ENCODE results near the gene PRKD2.

Gene PRKD2

DNA sequence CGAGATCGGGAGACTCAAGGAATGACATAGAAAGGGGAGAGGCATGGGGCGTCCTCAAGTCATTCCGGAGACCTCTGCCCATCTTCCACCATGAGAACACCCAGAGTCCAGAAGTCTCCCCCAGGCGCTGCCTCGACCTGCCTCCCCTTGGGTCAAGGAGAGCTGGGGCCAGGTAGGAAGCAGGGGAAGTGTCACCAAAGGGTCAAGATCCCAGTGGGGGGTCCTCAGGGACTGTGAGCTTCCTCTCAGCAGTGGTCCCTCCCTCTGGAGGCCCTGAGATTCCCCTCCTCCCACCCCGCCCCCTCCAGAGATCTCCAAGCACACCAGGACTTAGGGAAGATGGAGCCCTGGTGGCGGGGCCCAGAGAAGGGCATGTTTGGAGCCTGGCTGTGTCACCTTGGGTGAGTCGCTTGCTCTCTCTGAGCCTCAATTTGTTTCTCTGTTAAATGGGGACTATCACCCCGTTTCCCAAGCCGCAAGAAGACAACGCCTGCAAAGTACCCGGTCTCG lies 56.9 kb downstream of the PRKD2 start:
- no peak for DNase-seq

- DNase-seq: no peak
These were observed 57.5 kb downstream of the PRKD2 start for GRCh38 chr19:46659151-46660007.

- DNase-seq: no peak
These were observed 60.4 kb downstream of the PRKD2 start for GRCh38 chr19:46656541-46656940.

DNA sequence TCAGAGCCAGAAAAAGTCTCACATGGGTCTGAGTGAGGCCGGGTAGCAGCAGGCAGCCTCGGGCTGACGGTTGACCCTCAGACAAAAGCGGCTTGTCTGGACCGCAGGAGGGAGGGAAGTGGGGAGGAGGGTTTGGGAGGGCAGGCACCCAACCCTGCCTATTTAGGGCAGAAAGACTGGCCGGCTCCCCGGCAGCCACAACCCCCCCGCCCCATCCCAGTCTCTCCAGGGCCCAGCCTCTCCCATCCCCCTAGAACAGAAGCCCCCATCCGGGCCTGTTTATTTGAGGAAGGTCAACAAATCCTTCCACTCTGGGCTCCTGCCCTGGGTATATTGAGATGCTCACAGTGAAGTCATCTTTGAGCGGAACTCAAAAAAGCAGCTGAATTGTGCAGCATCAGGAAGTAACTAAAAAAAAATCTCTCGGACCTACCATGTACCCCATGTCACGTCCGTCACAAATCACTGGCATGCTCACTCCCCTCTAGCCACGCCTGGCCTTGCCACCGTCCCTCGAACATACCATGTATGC lies 62.2 kb downstream of the PRKD2 start:
- DNase-seq: no peak

DNA sequence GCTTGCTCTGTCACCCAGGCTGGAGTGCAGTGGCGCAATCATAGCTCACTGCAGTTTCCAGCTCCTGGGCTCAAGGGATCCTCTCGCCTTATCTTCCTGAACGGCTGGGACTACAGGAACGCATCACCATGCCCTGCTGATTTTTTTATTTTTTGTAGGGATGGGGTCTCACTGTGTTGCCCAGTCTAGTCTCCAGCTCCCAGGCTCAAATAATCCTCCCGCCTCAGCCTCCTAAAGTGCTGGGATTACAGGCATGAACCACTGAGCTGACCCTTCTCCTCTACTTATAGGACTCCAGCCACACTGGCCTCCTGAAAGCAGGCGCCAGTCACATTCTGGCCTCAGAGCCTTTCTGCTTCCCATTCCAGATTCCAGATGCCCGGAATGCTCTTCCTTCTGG lies 66.5 kb downstream of the PRKD2 start:
- no peak for DNase-seq

- DNase-seq: no peak
These were observed 67.7 kb downstream of the PRKD2 start for GRCh38 chr19:46648961-46649960.

DNA sequence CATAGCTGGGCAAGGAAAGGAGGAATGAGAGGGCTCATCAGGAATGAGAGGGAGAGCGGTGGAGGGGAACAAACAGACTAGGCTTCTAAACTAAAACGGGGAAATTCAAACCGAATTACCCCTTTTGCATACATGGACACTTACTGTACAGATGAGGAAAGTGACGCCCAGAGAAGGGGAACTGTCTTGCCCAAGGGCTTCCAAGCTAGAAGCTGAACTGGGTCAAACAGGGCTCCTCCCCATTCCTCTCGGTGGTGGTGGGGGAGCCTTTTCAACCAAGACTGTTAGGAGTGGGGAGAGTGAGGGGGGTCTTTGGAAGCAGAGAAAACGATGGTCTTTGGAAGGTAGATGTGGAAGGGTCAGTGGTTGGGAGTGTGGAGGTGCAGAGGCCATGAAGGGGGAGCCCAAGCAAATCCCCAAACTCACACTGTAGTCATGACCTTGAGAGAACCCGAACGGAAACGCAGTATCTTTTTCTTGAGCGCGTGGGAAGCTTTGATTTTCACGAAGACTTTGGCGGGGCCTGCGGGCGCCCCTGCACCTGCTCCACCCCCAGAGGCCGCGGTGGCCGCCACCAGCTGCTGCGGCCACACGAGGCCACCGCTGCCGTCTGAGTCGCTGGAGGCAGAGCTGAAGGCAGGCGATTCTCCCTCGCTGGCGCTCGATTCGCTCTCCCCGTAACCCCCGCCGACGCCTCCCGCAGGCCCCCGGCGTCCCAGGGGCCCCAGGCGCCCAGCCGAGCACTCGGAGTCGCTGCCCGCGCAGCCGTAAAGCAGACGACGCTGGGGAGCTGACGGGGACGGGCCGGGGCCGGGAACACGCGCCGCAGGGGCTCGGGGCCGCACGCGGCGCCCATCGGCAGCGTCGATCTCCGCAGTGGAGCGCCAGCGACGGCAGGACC lies 68.6 kb downstream of the PRKD2 start:
- no peak for DNase-seq

DNA sequence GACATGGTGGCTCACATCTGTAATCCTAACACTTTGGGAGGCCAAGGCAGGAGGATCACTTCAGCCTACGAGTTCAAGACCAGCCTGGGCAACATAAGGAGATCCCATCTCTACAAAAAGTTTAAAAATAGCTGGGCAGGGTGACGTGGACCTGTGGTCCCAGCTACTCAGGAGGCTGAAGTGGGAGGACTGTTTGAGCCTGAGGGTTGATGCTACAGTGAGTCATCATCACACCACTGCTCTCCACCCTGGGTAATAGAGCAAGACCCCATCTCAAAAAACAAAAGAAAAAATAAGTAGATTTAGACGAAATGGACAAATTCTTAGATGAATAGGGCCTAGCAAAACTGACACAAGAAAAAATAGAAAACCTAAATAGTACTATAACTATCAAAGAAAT lies 70.5 kb downstream of the PRKD2 start:
- DNase-seq: no peak

GRCh38 chr19:46644720-46645119 lies 72.2 kb downstream of the PRKD2 start:
- DNase-seq: no peak

GRCh38 chr19:46640656-46641055 lies 76.3 kb downstream of the PRKD2 start:
- DNase-seq: no peak

GRCh38 chr19:46639358-46640182 lies 77.3 kb downstream of the PRKD2 start:
- no peak for DNase-seq

DNA sequence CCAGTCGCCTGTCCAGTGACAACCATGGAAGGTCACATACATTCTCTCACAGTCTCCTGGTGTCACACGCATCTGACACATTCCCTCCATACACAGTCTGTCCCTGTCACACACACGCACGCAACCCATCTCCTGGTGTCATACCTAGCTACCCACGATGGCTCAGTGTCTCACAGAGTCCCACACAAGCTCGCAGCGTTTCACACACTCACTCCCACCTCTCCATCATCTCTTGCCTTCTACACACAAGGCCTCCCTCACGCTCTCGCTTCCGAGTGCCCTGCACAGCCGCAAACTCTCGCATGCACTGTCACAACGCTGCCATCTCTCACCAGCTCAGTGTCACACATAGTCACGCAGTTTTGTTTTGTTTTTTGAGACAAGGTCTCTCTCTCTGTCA lies 79.7 kb downstream of the PRKD2 start:
- no peak for DNase-seq

DNA sequence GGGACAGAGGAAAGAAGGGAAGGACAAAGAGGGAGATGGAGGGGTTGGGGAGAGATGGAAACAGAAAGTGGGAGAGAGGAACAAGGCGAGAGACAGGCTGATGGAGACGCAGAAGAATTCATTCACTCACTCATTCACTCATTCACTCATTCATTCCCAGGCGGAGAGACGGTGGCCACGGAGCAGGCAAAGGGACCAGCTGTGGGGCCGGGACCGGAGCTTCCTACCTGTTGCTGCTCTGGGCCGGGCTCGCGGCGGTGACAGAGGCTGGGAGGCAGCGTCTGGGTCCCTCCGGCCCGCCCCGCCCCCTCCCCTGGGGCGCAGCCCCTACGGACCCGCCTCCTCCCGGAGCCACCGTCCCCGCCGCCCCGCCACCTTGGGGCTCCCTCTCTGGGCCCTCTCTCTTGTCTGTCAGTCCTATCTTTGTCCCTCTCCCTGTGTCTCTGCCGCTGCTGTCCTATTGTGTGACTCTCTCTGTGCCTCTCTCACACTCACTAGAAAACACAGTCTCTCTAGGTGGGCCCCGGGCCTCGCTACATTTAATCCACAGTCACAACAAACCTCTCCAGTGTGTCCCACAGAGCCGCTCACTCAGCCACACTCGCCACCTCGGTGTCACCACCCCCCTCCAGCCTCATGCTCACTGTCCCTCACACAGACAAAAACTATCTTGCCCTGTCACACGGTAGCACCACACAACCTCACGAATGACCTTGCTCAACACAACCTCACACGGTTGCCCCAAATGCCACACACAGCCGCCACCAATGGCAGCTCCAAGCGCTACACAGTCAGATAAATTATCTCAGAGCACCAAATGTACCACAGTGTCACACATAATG lies 80.8 kb downstream of the PRKD2 start, which contains the start of gene GNG8:
TSS of gene GNG8 (minus strand) at position 283 of the 842 bp plus-strand sequence. CDS start 1,520 bp downstream, outside the sequence.
- DNase-seq: no peak

- DNase-seq: peak; percentile 82
These were observed 82.2 kb downstream of the PRKD2 start for GRCh38 chr19:46634656-46635218.

- DNase-seq: peak; percentile 49
These were observed 82.8 kb downstream of the PRKD2 start for GRCh38 chr19:46634045-46634655.

DNA sequence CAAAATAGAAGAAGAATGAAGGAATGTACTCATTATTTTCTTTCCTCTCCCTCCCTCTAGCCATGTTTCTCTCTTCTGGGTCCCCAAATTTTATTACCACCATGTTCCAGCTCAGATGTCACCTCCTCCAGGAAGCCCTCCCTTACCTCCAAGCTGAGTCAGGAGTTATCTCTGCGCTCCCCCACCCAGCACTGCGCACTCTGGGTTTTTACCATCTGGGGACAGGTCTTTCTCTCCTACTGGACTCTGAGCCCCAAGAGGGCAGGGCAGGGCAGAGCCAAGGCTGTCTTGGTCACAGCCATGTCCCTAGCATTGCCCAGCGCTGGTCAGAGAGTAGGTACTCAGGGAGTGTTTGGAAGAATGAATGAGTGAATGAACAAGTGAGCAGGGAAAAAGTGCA lies 83.8 kb downstream of the PRKD2 start:
- no peak for DNase-seq

DNA sequence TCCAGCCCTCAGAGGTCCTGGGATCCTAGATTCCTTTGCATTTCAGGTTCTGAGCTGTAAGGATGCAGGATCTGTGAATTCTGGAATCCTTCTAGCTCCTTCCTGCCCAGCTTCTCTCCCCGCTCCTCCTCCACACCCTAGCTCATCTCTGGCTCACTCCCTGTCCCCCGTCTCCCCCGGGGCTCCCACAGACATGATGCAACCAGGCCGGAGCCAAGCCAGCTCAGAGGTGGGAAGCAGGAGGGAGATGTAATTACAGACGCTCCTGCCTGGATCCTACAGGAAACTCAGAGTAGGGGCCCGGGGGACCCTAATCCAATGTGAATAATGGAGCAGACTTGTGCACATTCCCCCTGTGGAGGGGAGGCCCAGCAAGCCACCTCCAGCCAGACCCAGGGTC lies 85.4 kb downstream of the PRKD2 start:
- no peak for DNase-seq

- no peak for DNase-seq
These were observed 86.2 kb downstream of the PRKD2 start for GRCh38 chr19:46630586-46631205.

DNA sequence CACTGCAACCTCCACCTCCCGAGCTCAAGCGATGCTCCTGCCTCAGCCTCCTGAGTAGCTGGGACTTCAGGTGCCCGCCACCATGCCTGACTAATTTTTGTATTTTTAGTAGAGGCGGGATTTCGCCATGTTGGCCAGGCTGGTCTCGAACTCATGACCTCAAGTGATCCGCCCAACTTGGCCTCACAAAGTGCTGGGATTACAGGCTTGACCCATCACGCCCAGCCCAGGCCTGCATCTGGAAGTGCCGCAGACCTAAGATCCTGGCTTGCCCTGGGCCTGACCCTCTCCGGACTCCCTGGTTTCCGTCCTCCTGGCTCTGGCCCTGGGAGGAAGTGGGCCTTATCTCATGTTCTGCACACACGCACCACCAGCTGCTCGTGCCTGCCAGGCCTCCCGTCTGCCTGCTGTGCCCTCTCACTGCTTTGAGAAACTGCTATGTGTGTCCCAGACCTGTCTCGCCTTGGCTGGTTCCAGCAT lies 87.3 kb downstream of the PRKD2 start:
- no peak for DNase-seq
